Retinal pigment epithelial cell (primary cell): Measurements from ENCODE around the gene ADD3.
A peak's percentile ranks its signal among the peaks of the same experiment; 100 is the strongest.
"Not testable (repeated sequence)": the region's sequence is repeated elsewhere in the genome, so short reads cannot be mapped to it uniquely, and the experiment has no call there.

Experiments
- DNase-seq: peaks from one replicate; pipeline ENCODE4 v3.0.0-alpha.2; 2010; ENCODE audit warnings: low read depth
- H3K4me3 ChIP-seq: 2 replicates; pipeline ENCODE4 v1.5.1; 2011; ENCODE audit warnings: mild to moderate bottlenecking, low read length, control low read depth, moderate library complexity
- CTCF ChIP-seq: conservative IDR thresholded peaks from 2 replicates; pipeline ENCODE4 v1.5.1; 2011; ENCODE audit warnings: low read depth, low read length, control low read depth, inconsistent platforms

Gene ADD3

GRCh38 chr10:109977382-109977806 is 30.4 kb upstream of the ADD3 start:
- TF ChIP-seq CTCF: no peak
- DNase-seq: no peak
- no peak overlapping the region for H3K4me3 ChIP-seq

- no peak for DNase-seq
- H3K4me3 ChIP-seq: no peak overlapping the region
- TF ChIP-seq CTCF: peak; percentile 79
Measured at GRCh38 chr10:109978481-109978880, 29.3 kb upstream of the ADD3 start.

- no peak for TF ChIP-seq CTCF
- no peak for DNase-seq
- no peak overlapping the region for H3K4me3 ChIP-seq
Measured at GRCh38 chr10:109979215-109979614, 28.6 kb upstream of the ADD3 start.

- no peak overlapping the region for H3K4me3 ChIP-seq
- no peak for TF ChIP-seq CTCF
- DNase-seq: no peak
Measured at GRCh38 chr10:109981650-109982049, 26.1 kb upstream of the ADD3 start.

GRCh38 chr10:109982123-109982522 is 25.7 kb upstream of the ADD3 start:
- H3K4me3 ChIP-seq: no peak overlapping the region
- no peak for DNase-seq
- no peak for TF ChIP-seq CTCF

- no peak for DNase-seq
- no peak for TF ChIP-seq CTCF
- H3K4me3 ChIP-seq: no peak overlapping the region
Measured at GRCh38 chr10:109982812-109983211, 25.0 kb upstream of the ADD3 start.

GRCh38 chr10:109984013-109984412 is 23.8 kb upstream of the ADD3 start:
- H3K4me3 ChIP-seq: no peak overlapping the region
- TF ChIP-seq CTCF: no peak

GRCh38 chr10:109985768-109986167 is 22.0 kb upstream of the ADD3 start:
- H3K4me3 ChIP-seq, DNase-seq: not testable (repeated sequence)

More at GRCh38 chr10:109984013-109984412, 23.8 kb upstream of the ADD3 start:
- no peak for DNase-seq
